Activated B cell treated with CpG ODN at 0.5 μM for 24 hours (primary cell): ENCODE results near the gene EPHA5. TPM values are rescaled to one million over a fixed set of nuclear protein-coding genes. Genes with fewer than 3 reads are reported as not detected.

Source experiments
- ATAC-seq: fragments of 200-7000 bp; cut with Tn5 transposase; one replicate; pipeline ENCODE4 v1.10.0; 2021; ENCODE audit warnings: low read depth, mild to moderate bottlenecking, moderate library complexity
- CTCF ChIA-PET: fragments of 350-600 bp; sonication (Branson Sonifier 250); formaldehyde crosslinking; loops from one replicate; lab custom pipeline; 2021; ENCODE audit warnings: antibody characterized with exemption; lab: Charles Lee
- POLR2A ChIA-PET: fragments of 350-600 bp; sonication (Branson Sonifier 250); formaldehyde crosslinking; loops from one replicate; lab custom pipeline; 2021; ENCODE audit warnings: antibody characterized with exemption; lab: Charles Lee
- DNase-seq: peaks from one replicate; pipeline ENCODE4 v3.0.0; 2022
- H3K27ac Mint-ChIP-seq: one replicate; pipeline ENCODE4 v1.8.0; 2020; ENCODE audit warnings: mixed read lengths
- H3K27me3 Mint-ChIP-seq: one replicate; pipeline ENCODE4 v1.8.0; 2021; ENCODE audit warnings: mixed read lengths
- H3K36me3 Mint-ChIP-seq: one replicate; pipeline ENCODE4 v1.8.0; 2021; ENCODE audit warnings: low read depth, mixed read lengths
- H3K4me1 Mint-ChIP-seq: one replicate; pipeline ENCODE4 v1.8.0; 2021; ENCODE audit warnings: mixed read lengths
- H3K4me3 Mint-ChIP-seq: one replicate; pipeline ENCODE4 v1.8.0; 2020; ENCODE audit warnings: mild to moderate bottlenecking, mixed read lengths
- H3K9me3 Mint-ChIP-seq: one replicate; pipeline ENCODE4 v1.8.0; 2020; ENCODE audit warnings: mixed read lengths
- CTCF ChIP-seq: fragments of 200-600 bp; IDR thresholded peaks from one replicate; pipeline ENCODE4 v1.8.0; 2022; ENCODE audit warnings: antibody characterized with exemption, mild to moderate bottlenecking
- intact Hi-C: fragments of 100-400 bp; cut with micrococcal nuclease; formaldehyde crosslinking; loops from one replicate; pipeline ENCODE4 v1.15.1; 2024
- total RNA-seq: library from RNA; stranded (reverse); gene quantifications from 2 replicates; pipeline ENCODE4 v1.2.3, GENCODE V29; 2022

EPHA5 gene
- total RNA-seq, 1 donor from 2014 or later, result not detected

GRCh38 chr4:65600656-65601055 is 69.6 kb downstream of the EPHA5 start:
- ChIA-PET CTCF (no interaction called here), POLR2A (no interaction called here)
- intact Hi-C loops, result no loop called here
- no peak for TF ChIP-seq CTCF
- Mint-ChIP-seq H3K27me3 (no peaks in the 10 kb centered on the region), H3K4me1 (no peaks in the 10 kb centered on the region), H3K36me3 (no peaks in the 10 kb centered on the region), H3K9me3 (peaks cover 8% of the 10 kb centered on the region), H3K4me3 (no peak overlapping the region), H3K27ac (no peak overlapping the region)
- DNase-seq (no peak), ATAC-seq (no peak)

GRCh38 chr4:65599340-65599739 is 70.9 kb downstream of the EPHA5 start:
- DNase-seq (no peak), ATAC-seq (no peak)
- peaks cover 8% of the 10 kb centered on the region for H3K9me3 Mint-ChIP-seq
- H3K36me3 Mint-ChIP-seq, result no peaks in the 10 kb centered on the region
- CTCF ChIA-PET, result no interaction called here
- no peaks in the 10 kb centered on the region for H3K4me1 Mint-ChIP-seq
- POLR2A ChIA-PET, result no interaction called here
- intact Hi-C loops, result no loop called here
- no peaks in the 10 kb centered on the region for H3K27me3 Mint-ChIP-seq
- H3K4me3 Mint-ChIP-seq, result no peak overlapping the region
- TF ChIP-seq CTCF, result no peak
- no peak overlapping the region for H3K27ac Mint-ChIP-seq

- no peak overlapping the region for H3K27ac Mint-ChIP-seq
- H3K27me3 Mint-ChIP-seq, result no peaks in the 10 kb centered on the region
- ChIA-PET CTCF (no interaction called here), POLR2A (no interaction called here)
- DNase-seq, result no peak
- intact Hi-C loops, result no loop called here
- H3K36me3 Mint-ChIP-seq, result no peaks in the 10 kb centered on the region
- no peak for ATAC-seq
- no peak overlapping the region for H3K4me3 Mint-ChIP-seq
- peaks cover 8% of the 10 kb centered on the region for H3K9me3 Mint-ChIP-seq
- H3K4me1 Mint-ChIP-seq, result no peaks in the 10 kb centered on the region
- no peak for TF ChIP-seq CTCF
These were observed 72.6 kb downstream of the EPHA5 start for GRCh38 chr4:65597697-65598096.

- H3K4me1 Mint-ChIP-seq, result no peaks in the 10 kb centered on the region
- intact Hi-C loops, result no loop called here
- no peak for TF ChIP-seq CTCF
- POLR2A ChIA-PET, result no interaction called here
- H3K9me3 Mint-ChIP-seq, result peaks cover 4% of the 10 kb centered on the region
- H3K27ac Mint-ChIP-seq, result no peak overlapping the region
- H3K4me3 Mint-ChIP-seq, result no peak overlapping the region
- no peaks in the 10 kb centered on the region for H3K27me3 Mint-ChIP-seq
- CTCF ChIA-PET, result no interaction called here
- no peak for DNase-seq
- no peak for ATAC-seq
- H3K36me3 Mint-ChIP-seq, result no peaks in the 10 kb centered on the region
These were observed 78.2 kb downstream of the EPHA5 start for GRCh38 chr4:65592089-65592488.

- H3K27ac Mint-ChIP-seq, result no peak overlapping the region
- intact Hi-C loops, result no loop called here
- no peaks in the 10 kb centered on the region for H3K27me3 Mint-ChIP-seq
- ATAC-seq, result no peak
- no peak for DNase-seq
- H3K36me3 Mint-ChIP-seq, result no peaks in the 10 kb centered on the region
- POLR2A ChIA-PET, result no interaction called here
- peaks cover 2% of the 10 kb centered on the region for H3K9me3 Mint-ChIP-seq
- no peaks in the 10 kb centered on the region for H3K4me1 Mint-ChIP-seq
- CTCF ChIA-PET, result no interaction called here
- no peak overlapping the region for H3K4me3 Mint-ChIP-seq
- TF ChIP-seq CTCF, result no peak
These were observed 80.4 kb downstream of the EPHA5 start for GRCh38 chr4:65589921-65590320.
